Panc1 (cell line): ENCODE data around the gene CNEP1R1.

ENCODE experiments used
- CTCF ChIP-seq: fragments of 450-650 bp; IDR thresholded peaks from 2 replicates; pipeline ENCODE4 v1.5.1; 2017; ENCODE audit warnings: mild to moderate bottlenecking
- POLR2AphosphoS5 ChIP-seq: IDR thresholded peaks from 2 replicates; pipeline ENCODE4 v1.6.1; 2012; ENCODE audit warnings: mild to moderate bottlenecking, low read depth, low read length, moderate library complexity
- REST ChIP-seq, 2 experiments: IDR thresholded peaks; 2 replicates each; pipeline ENCODE4 v1.6.1; 2011 to 2012; ENCODE audit warnings: low read depth in 2 of 2, control low read depth in 1 of 2, low read length in 1 of 2, mild to moderate bottlenecking in 1 of 2, moderate library complexity in 1 of 2; ENCODE audit not compliant: insufficient read depth in 1 of 2

DNA sequence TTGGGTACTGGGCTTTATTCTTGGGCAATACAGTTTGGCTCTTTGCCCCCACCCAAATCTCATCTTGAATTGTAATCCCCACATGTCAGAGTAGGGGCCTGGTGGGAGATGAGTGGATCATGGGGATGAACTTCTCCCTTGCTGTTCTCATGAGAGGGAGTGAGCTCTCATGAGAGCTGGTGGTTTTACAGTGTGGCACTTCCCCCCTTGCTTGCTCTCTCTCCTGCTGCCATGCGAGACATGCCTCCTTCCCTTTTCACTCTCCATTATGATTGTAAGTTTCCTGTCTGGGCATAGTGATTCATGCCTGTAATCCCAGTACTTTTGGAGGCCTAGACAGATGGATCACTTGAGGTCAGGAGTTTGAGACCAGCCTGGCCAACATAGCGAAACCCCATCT is 18.1 kb upstream of the CNEP1R1 start:
- no peak for TF ChIP-seq CTCF
- no peak for TF ChIP-seq REST (IDR thresholded peaks at IDR 0.05; ENCODE audit: insufficient read depth in 1 of 2, low read depth in 2 of 2, low read length in 1 of 2)
- no peak for TF ChIP-seq POLR2AphosphoS5
